SK-N-SH (cell line): ENCODE data around the gene MIA. TPM values are rescaled to one million over a fixed set of nuclear protein-coding genes. Genes with fewer than 3 reads are reported as not detected.

Experiments
- CTCF ChIA-PET: fragments of 300-600, 350-600 bp; formaldehyde crosslinking; extraction: SDS; loops from one replicate; lab custom pipeline; 2021; lab: Yijun Ruan, JAX
- POLR2A ChIA-PET: fragments of 350-600 bp; sonication (Branson Sonifier 250); formaldehyde crosslinking; extraction: SDS; loops from one replicate; lab custom pipeline; 2020; ENCODE audit warnings: antibody characterized with exemption, inconsistent platforms; lab: Yijun Ruan, JAX
- DNase-seq: peaks from one replicate; pipeline ENCODE4 v3.0.0; 2012
- H2AFZ ChIP-seq: fragments of 200-600 bp; sonication (generic); 2 replicates; pipeline ENCODE4 v1.8.1; 2016; ENCODE audit warnings: antibody characterized with exemption, mild to moderate bottlenecking, low read depth
- H3F3A ChIP-seq: fragments of 200-600 bp; sonication (generic); replicated peaks from 2 replicates; pipeline ENCODE3; 2016; ENCODE audit warnings: antibody characterized with exemption, mild to moderate bottlenecking; ENCODE audit not compliant: insufficient read depth
- H3K27ac ChIP-seq, 2 experiments: fragments of 200-500 bp in 1 of 2; fragments of 200-600 bp in 1 of 2; sonication (Bioruptor generic) in 1 of 2; sonication (generic), shearing (Covaris generic) in 1 of 2; 2 replicates each; pipeline versions ENCODE4 v1.5.1 to v1.6.1; 2014 to 2016; ENCODE audit warnings: low read depth in 2 of 2, inconsistent platforms in 1 of 2, low read length in 1 of 2, mild to moderate bottlenecking in 1 of 2, mixed read lengths in 1 of 2
- H3K27me3 ChIP-seq: fragments of 200-600 bp; sonication (generic), shearing (Covaris generic); 2 replicates; pipeline ENCODE4 v1.6.1; 2016; ENCODE audit warnings: mixed run types; ENCODE audit not compliant: insufficient read depth
- H3K36me3 ChIP-seq, 2 experiments: fragments of 200-500 bp in 1 of 2; fragments of 200-600 bp in 1 of 2; sonication (Bioruptor generic) in 1 of 2; sonication (generic) in 1 of 2; replicated peaks in 1 of 2; 2 replicates each; pipeline versions ENCODE3 to v1.5.1; 2014 to 2016; ENCODE audit warnings: low read length in 1 of 2, mild to moderate bottlenecking in 1 of 2; ENCODE audit not compliant: insufficient read depth in 2 of 2, control insufficient read depth in 1 of 2
- H3K4me1 ChIP-seq, 2 experiments: fragments of 200-500 bp in 1 of 2; fragments of 200-600 bp in 1 of 2; sonication (Bioruptor generic) in 1 of 2; sonication (generic), shearing (Covaris generic) in 1 of 2; 2 replicates each; pipeline versions ENCODE4 v1.5.1 to v1.6.1; 2014 to 2016; ENCODE audit warnings: low read depth in 1 of 2, low read length in 1 of 2, mixed run types in 1 of 2; ENCODE audit not compliant: insufficient read depth in 2 of 2, control insufficient read depth in 1 of 2
- H3K4me2 ChIP-seq: fragments of 200-600 bp; sonication (generic), shearing (Covaris generic); 2 replicates; pipeline ENCODE4 v1.6.1; 2017; ENCODE audit warnings: mixed run types
- H3K4me3 ChIP-seq, 2 experiments: fragments of 200-500 bp in 1 of 2; fragments of 200-600 bp in 1 of 2; sonication (Bioruptor generic) in 1 of 2; sonication (generic), shearing (Covaris generic) in 1 of 2; 2 replicates each; pipeline versions ENCODE4 v1.5.1 to v1.8.1; 2014 to 2016; ENCODE audit warnings: low read depth in 2 of 2, inconsistent platforms in 1 of 2, low read length in 1 of 2, mild to moderate bottlenecking in 1 of 2, mixed read lengths in 1 of 2, moderate library complexity in 1 of 2
- H3K79me2 ChIP-seq: fragments of 200-600 bp; sonication (generic); 2 replicates; pipeline ENCODE4 v1.8.1; 2017; ENCODE audit warnings: mild to moderate bottlenecking; ENCODE audit not compliant: insufficient read depth
- H3K9ac ChIP-seq: fragments of 200-600 bp; sonication (generic); 2 replicates; pipeline ENCODE4 v1.6.1; 2017; ENCODE audit warnings: mixed run types
- H3K9me2 ChIP-seq: fragments of 200-600 bp; sonication (generic); 2 replicates; pipeline ENCODE4 v1.6.1; 2017; ENCODE audit warnings: mixed run types
- H3K9me3 ChIP-seq: fragments of 200-600 bp; sonication (generic); 2 replicates; pipeline ENCODE4 v1.6.1; 2017; ENCODE audit warnings: mixed run types, mild to moderate bottlenecking, moderate library complexity
- H4K20me1 ChIP-seq: fragments of 200-600 bp; sonication (generic); 2 replicates; pipeline ENCODE4 v1.6.1; 2017; ENCODE audit warnings: mild to moderate bottlenecking, mixed run types; ENCODE audit not compliant: insufficient read depth
- EP300 ChIP-seq, 2 experiments: IDR thresholded peaks; 2 replicates each; pipeline versions ENCODE4 v1.4.0 to v1.6.1; 2012; ENCODE audit warnings: borderline replicate concordance in 1 of 2, low read depth in 1 of 2, low read length in 1 of 2
- FOXJ3 ChIP-seq: sonication (generic); formaldehyde crosslinking; IDR thresholded peaks from 2 replicates; pipeline ENCODE4 v1.5.1; 2020; ENCODE audit warnings: mild to moderate bottlenecking, missing genetic modification reagents
- FOXM1 ChIP-seq: IDR thresholded peaks from 2 replicates; pipeline ENCODE4 v1.4.0; 2012; ENCODE audit warnings: low read depth, mild to moderate bottlenecking
- GABPA ChIP-seq: IDR thresholded peaks from 2 replicates; pipeline ENCODE4 v1.4.0; 2012; ENCODE audit warnings: low read depth, mild to moderate bottlenecking
- GATA2 ChIP-seq: sonication (generic); formaldehyde crosslinking; IDR thresholded peaks from 2 replicates; pipeline ENCODE4 v1.5.0; 2020; ENCODE audit warnings: mild to moderate bottlenecking, missing genetic modification reagents
- MAX ChIP-seq: IDR thresholded peaks from 2 replicates; pipeline ENCODE4 v1.4.0; 2012; ENCODE audit warnings: low read depth
- MEF2A ChIP-seq: IDR thresholded peaks from 2 replicates; pipeline ENCODE4 v1.4.0; 2012; ENCODE audit warnings: low read depth, borderline replicate concordance
- NRF1 ChIP-seq: IDR thresholded peaks from 2 replicates; pipeline ENCODE4 v1.6.1; 2012; ENCODE audit warnings: low read depth, mild to moderate bottlenecking, low read length
- POLR2AphosphoS5 ChIP-seq: IDR thresholded peaks from 2 replicates; pipeline ENCODE4 v1.6.1; 2012; ENCODE audit warnings: low read depth, low read length
- RAD21 ChIP-seq: IDR thresholded peaks from 2 replicates; pipeline ENCODE4 v1.6.1; 2012; ENCODE audit warnings: mild to moderate bottlenecking, low read length
- RCOR1 ChIP-seq: fragments of 150-350 bp; IDR thresholded peaks from 2 replicates; pipeline ENCODE4 v1.6.1; 2017; ENCODE audit warnings: antibody characterized with exemption, low read length
- REST ChIP-seq: IDR thresholded peaks from 2 replicates; pipeline ENCODE4 v1.6.1; 2012; ENCODE audit warnings: mild to moderate bottlenecking, low read depth, low read length, moderate library complexity
- RXRA ChIP-seq: IDR thresholded peaks from 2 replicates; pipeline ENCODE4 v1.4.0; 2012; ENCODE audit warnings: low read depth, mild to moderate bottlenecking, borderline replicate concordance
- SIN3A ChIP-seq: IDR thresholded peaks from 2 replicates; pipeline ENCODE4 v1.6.1; 2012; ENCODE audit warnings: low read depth, mild to moderate bottlenecking, low read length, moderate library complexity, borderline replicate concordance
- TAF1 ChIP-seq: IDR thresholded peaks from 2 replicates; pipeline ENCODE4 v1.6.1; 2012; ENCODE audit warnings: low read depth, mild to moderate bottlenecking, low read length, moderate library complexity, borderline replicate concordance
- TCF12 ChIP-seq: IDR thresholded peaks from 2 replicates; pipeline ENCODE4 v1.4.0; 2012
- USF2 ChIP-seq: fragments of 150-350 bp; IDR thresholded peaks from 2 replicates; pipeline ENCODE4 v1.6.1; 2017; ENCODE audit warnings: antibody characterized with exemption, low read length, low read depth, borderline replicate concordance
- WGBS: methylation state at CpG from one replicate; pipeline ENCODE4 v1.1.6; 2017; ENCODE audit warnings: low lambda C conversion rate; 5-methylcytosine and 5-hydroxymethylcytosine counted together
- polyA plus RNA-seq, 3 experiments: library from polyadenylated mRNA; depleted of rRNA; stranded (reverse); fragments of >200 nt; gene quantifications; 2 replicates each; pipeline ENCODE4 v1.2.3, GENCODE V29; 2012

MIA gene
- polyA plus RNA-seq, 1 of the 3 experiments (the other 2 are of a cell fraction), result not detected

GRCh38 chr19:40747536-40747935, 27.8 kb upstream of the MIA start:
- no peaks in the 10 kb centered on the region for H3F3A ChIP-seq

More at GRCh38 chr19:40747536-40747935, 27.8 kb upstream of the MIA start:
- H3K36me3 ChIP-seq, result no peaks in the 10 kb centered on the region
- H3K4me3 ChIP-seq, result no peak overlapping the region
- POLR2A ChIA-PET, result no interaction called here
- H3K27ac ChIP-seq, result no peak overlapping the region
- no peak for TF ChIP-seq RCOR1
- TF ChIP-seq FOXJ3 (CRISPR knock-in tag), result no peak
- TF ChIP-seq TCF12, result no peak
- TF ChIP-seq POLR2AphosphoS5, result no peak
- no peak for TF ChIP-seq MEF2A
- TF ChIP-seq REST, result no peak
- TF ChIP-seq GATA2 (CRISPR knock-in tag), result no peak
- no peak for TF ChIP-seq NRF1
- no peak for TF ChIP-seq RXRA
- no peak for TF ChIP-seq USF2
- TF ChIP-seq FOXM1, result no peak
- TF ChIP-seq GABPA, result no peak
- TF ChIP-seq RAD21, result no peak
- TF ChIP-seq SIN3A, result no peak
- TF ChIP-seq TAF1, result no peak
- TF ChIP-seq MAX, result no peak
- TF ChIP-seq EP300 (IDR thresholded peaks at IDR 0.05; ENCODE audit: borderline replicate concordance in 1 of 2, low read depth in 1 of 2, low read length in 1 of 2), result no peak
- H3K9me3 ChIP-seq, result no peaks in the 10 kb centered on the region
- CTCF ChIA-PET, result interaction anchor here (1.4 kb wide), 1 partner anchor 84 kb away, joined by 3 read pairs; no protein-coding TSS in a partner anchor
- peaks cover 29% of the 10 kb centered on the region for H3K79me2 ChIP-seq
- no peaks in the 10 kb centered on the region for H3K27me3 ChIP-seq
- H3K4me1 ChIP-seq, result peaks cover 11 to 19% of the 10 kb centered on the region in 2 experiments; a peak in 1 of 4 replicates
- over 99% methylated on average over 7 of the region's 7 CpGs for WGBS
- no peak overlapping the region for H3K9ac ChIP-seq
- no peak for DNase-seq
- no peaks in the 10 kb centered on the region for H4K20me1 ChIP-seq
- H2AFZ ChIP-seq, result no peak overlapping the region
- H3K9me2 ChIP-seq, result no peaks in the 10 kb centered on the region
- H3K4me2 ChIP-seq, result no peak overlapping the region
